ENCODE results near the gene JMJD4. TPM values are rescaled to one million over a fixed set of nuclear protein-coding genes. Genes with fewer than 3 reads are reported as not detected.

JMJD4 gene
- total RNA-seq: 10 to 100 TPM in 1 of 4 donors, 1 to 10 TPM in 3; 7.7 to 11.5 (median 8.9) TPM
- 9.5 TPM for polyA plus RNA-seq
- long read RNA-seq, donor 1, transcript JMJD4-201 (6 exons, 2,595 nt): major isoform, 17 of 31 reads
- long read RNA-seq, donor 1, partial matches to known transcripts: 6 of 31 reads
- long read RNA-seq, donor 1, other reads (novel, unspliced or antisense): 4 of 31 reads
- long read RNA-seq, donor 2, transcript JMJD4-201 (6 exons, 2,595 nt): major isoform, 14 of 17 reads
- long read RNA-seq, donor 2, partial matches to known transcripts: 1 of 17 reads
- long read RNA-seq, donor 2, other reads (novel, unspliced or antisense): 1 of 17 reads
- long read RNA-seq, donor 3, transcript JMJD4-201 (6 exons, 2,595 nt): major isoform, 47 of 73 reads
- long read RNA-seq, donor 3, partial matches to known transcripts: 3 of 73 reads
- long read RNA-seq, donor 3, other reads (novel, unspliced or antisense): 17 of 73 reads
- long read RNA-seq, donor 4, transcript JMJD4-201 (6 exons, 2,595 nt): major isoform, 8 of 15 reads
- long read RNA-seq, donor 4, partial matches to known transcripts: 3 of 15 reads
- long read RNA-seq, donor 4, other reads (novel, unspliced or antisense): 4 of 15 reads

GRCh38 chr1:227734856-227735538 is at the start of gene JMJD4, which contains the start of gene SNAP47:
Gene JMJD4 (minus strand): TSS chr1:227735302. CDS start chr1:227735273, 29 bp downstream.
Gene SNAP47 (plus strand): TSS chr1:227735435. CDS start chr1:227747737, 12,302 bp downstream.
- H3K27me3 ChIP-seq (ENCODE audit: control insufficient read depth, insufficient read depth): no peaks in the 10 kb centered on the region
- peak; percentile 92 to 94 for ATAC-seq
- peaks cover 2% of the 10 kb centered on the region for H3K4me1 ChIP-seq (ENCODE audit: control insufficient read depth, insufficient read depth, low read length)
- no peaks in the 10 kb centered on the region for H3K9me3 ChIP-seq (ENCODE audit: control insufficient read depth, low read length)
- peak within 1 kb of the TSS; percentile 65 for H3K27ac ChIP-seq (ENCODE audit: low read length)
- DNase-seq: peak; percentile 93 to 97 (median 97)
- intact Hi-C loops (cut with DNase I): no loop called here
- WGBS: under 1% methylated on average over 83 of the region's 83 CpGs
- peak within 1 kb of the TSS; percentile 64 for H3K4me3 ChIP-seq (ENCODE audit: low read length)

- no peaks in the 10 kb centered on the region for H3K9me3 ChIP-seq (ENCODE audit: control insufficient read depth, low read length)
- no peak overlapping the region for H3K27ac ChIP-seq (ENCODE audit: low read length)
- H3K4me1 ChIP-seq (ENCODE audit: control insufficient read depth, insufficient read depth, low read length): no peaks in the 10 kb centered on the region
- 78% methylated on average over 4 of the region's 4 CpGs for WGBS
- intact Hi-C loops (cut with DNase I): no loop called here
- no peak overlapping the region for H3K4me3 ChIP-seq (ENCODE audit: low read length)
- peak in 1 of 3 donors; percentile 25 for DNase-seq
- no peaks in the 10 kb centered on the region for H3K27me3 ChIP-seq (ENCODE audit: control insufficient read depth, insufficient read depth)
- no peak for ATAC-seq
These were observed 47.1 kb upstream of the JMJD4 start for GRCh38 chr1:227782226-227782625.

- intact Hi-C loops (cut with DNase I): no loop called here
- ATAC-seq (peak in 1 of 2 donors; percentile 16), DNase-seq (peak in 1 of 3 donors; percentile 43)
- 96% methylated on average over 15 of the region's 15 CpGs for WGBS
- Histone ChIP-seq H3K27ac (ENCODE audit: low read length) (no peak overlapping the region), H3K27me3 (ENCODE audit: control insufficient read depth, insufficient read depth) (no peaks in the 10 kb centered on the region), H3K9me3 (ENCODE audit: control insufficient read depth, low read length) (no peaks in the 10 kb centered on the region), H3K4me1 (ENCODE audit: control insufficient read depth, insufficient read depth, low read length) (no peaks in the 10 kb centered on the region), H3K4me3 (ENCODE audit: low read length) (no peak overlapping the region)
These were observed 46.3 kb upstream of the JMJD4 start for GRCh38 chr1:227781314-227781930.

- Histone ChIP-seq H3K4me1 (ENCODE audit: control insufficient read depth, insufficient read depth, low read length) (no peaks in the 10 kb centered on the region), H3K27me3 (ENCODE audit: control insufficient read depth, insufficient read depth) (no peaks in the 10 kb centered on the region), H3K9me3 (ENCODE audit: control insufficient read depth, low read length) (no peaks in the 10 kb centered on the region), H3K27ac (ENCODE audit: low read length) (no peak overlapping the region), H3K4me3 (ENCODE audit: low read length) (no peak overlapping the region)
- ATAC-seq (peak; percentile 8 to 56), DNase-seq (peak in 1 of 3 donors; percentile 34)
- intact Hi-C loops (cut with DNase I): no loop called here
- 88% methylated on average over 23 of the region's 23 CpGs for WGBS
These were observed 45.3 kb upstream of the JMJD4 start for GRCh38 chr1:227780101-227781044.

GRCh38 chr1:227779685-227780084 is 44.6 kb upstream of the JMJD4 start:
- intact Hi-C loops (cut with DNase I): no loop called here
- peak in 1 of 2 donors; percentile 7 for ATAC-seq
- Histone ChIP-seq H3K27me3 (ENCODE audit: control insufficient read depth, insufficient read depth) (no peaks in the 10 kb centered on the region), H3K9me3 (ENCODE audit: control insufficient read depth, low read length) (no peaks in the 10 kb centered on the region), H3K4me3 (ENCODE audit: low read length) (no peak overlapping the region), H3K27ac (ENCODE audit: low read length) (no peak overlapping the region), H3K4me1 (ENCODE audit: control insufficient read depth, insufficient read depth, low read length) (peaks cover 2% of the 10 kb centered on the region)
- 92% methylated on average over 7 of the region's 7 CpGs for WGBS
- peak in 1 of 3 donors; percentile 23 for DNase-seq

- Histone ChIP-seq H3K27ac (ENCODE audit: low read length) (no peak overlapping the region), H3K4me3 (ENCODE audit: low read length) (no peak overlapping the region), H3K27me3 (ENCODE audit: control insufficient read depth, insufficient read depth) (no peaks in the 10 kb centered on the region), H3K9me3 (ENCODE audit: control insufficient read depth, low read length) (no peaks in the 10 kb centered on the region), H3K4me1 (ENCODE audit: control insufficient read depth, insufficient read depth, low read length) (peaks cover 2% of the 10 kb centered on the region)
- DNase-seq (peak in 1 of 3 donors; percentile 27), ATAC-seq (no peak)
- WGBS: 87% methylated on average over 10 of the region's 10 CpGs
- intact Hi-C loops (cut with DNase I): no loop called here
These were observed 43.9 kb upstream of the JMJD4 start for GRCh38 chr1:227779021-227779441.

- Histone ChIP-seq H3K4me3 (ENCODE audit: low read length) (no peak overlapping the region), H3K4me1 (ENCODE audit: control insufficient read depth, insufficient read depth, low read length) (peaks cover 2% of the 10 kb centered on the region), H3K9me3 (ENCODE audit: control insufficient read depth, low read length) (no peaks in the 10 kb centered on the region), H3K27me3 (ENCODE audit: control insufficient read depth, insufficient read depth) (no peaks in the 10 kb centered on the region), H3K27ac (ENCODE audit: low read length) (no peak overlapping the region)
- peak in 1 of 3 donors; percentile 50 for DNase-seq
- WGBS: 86% methylated on average over 8 of the region's 8 CpGs
- intact Hi-C loops (cut with DNase I): no loop called here
- ATAC-seq: peak in 1 of 2 donors; percentile 9
These were observed 43.4 kb upstream of the JMJD4 start for GRCh38 chr1:227778401-227778947.

GRCh38 chr1:227777646-227778045 is 42.5 kb upstream of the JMJD4 start:
- Histone ChIP-seq H3K27ac (ENCODE audit: low read length) (no peak overlapping the region), H3K9me3 (ENCODE audit: control insufficient read depth, low read length) (no peaks in the 10 kb centered on the region), H3K4me3 (ENCODE audit: low read length) (no peak overlapping the region), H3K4me1 (ENCODE audit: control insufficient read depth, insufficient read depth, low read length) (peaks cover 2% of the 10 kb centered on the region), H3K27me3 (ENCODE audit: control insufficient read depth, insufficient read depth) (no peaks in the 10 kb centered on the region)
- ATAC-seq (no peak), DNase-seq (no peak)
- intact Hi-C loops (cut with DNase I): no loop called here
- WGBS: 98% methylated on average over 4 of the region's 4 CpGs

GRCh38 chr1:227777156-227777555 is 42.1 kb upstream of the JMJD4 start:
- H3K27me3 ChIP-seq (ENCODE audit: control insufficient read depth, insufficient read depth): no peaks in the 10 kb centered on the region
- DNase-seq: peak in 1 of 3 donors; percentile 16
- no peak for ATAC-seq
- intact Hi-C loops (cut with DNase I): no loop called here
- no peak overlapping the region for H3K27ac ChIP-seq (ENCODE audit: low read length)
- H3K9me3 ChIP-seq (ENCODE audit: control insufficient read depth, low read length): no peaks in the 10 kb centered on the region
- H3K4me1 ChIP-seq (ENCODE audit: control insufficient read depth, insufficient read depth, low read length): peaks cover 2% of the 10 kb centered on the region
- WGBS: 93% methylated on average over 11 of the region's 11 CpGs
- H3K4me3 ChIP-seq (ENCODE audit: low read length): no peak overlapping the region
